ENCODE measurements around the gene LTB. TPM values are rescaled to one million over a fixed set of nuclear protein-coding genes. Genes with fewer than 3 reads are reported as not detected.
A peak's percentile ranks its signal among the peaks of the same experiment; 100 is the strongest.

The LTB gene
- total and polyA plus RNA-seq, 2 donors from 2014 or later, result 6.6 to 18.5 TPM

GRCh38 chr6:31574106-31575061 lies 7.8 kb downstream of the LTB start:
- no peaks in the 10 kb centered on the region for H3K36me3 ChIP-seq (ENCODE audit: control insufficient read depth in 2 of 3, insufficient read depth in 3 of 3, low read length in 3 of 3)
- no peak overlapping the region for H3K9ac ChIP-seq (ENCODE audit: low read length in 3 of 3)
- no peaks in the 10 kb centered on the region for H3K4me1 ChIP-seq (ENCODE audit: control insufficient read depth in 2 of 3, insufficient read depth in 2 of 3, low read depth in 1 of 3, low read length in 3 of 3)
- intact Hi-C loops (cut with DNase I), result no loop called here
- DNase-seq (no peak), FAIRE-seq (no peak)
- no peak for TF ChIP-seq CTCF (IDR thresholded peaks at IDR 0.05; ENCODE audit: borderline replicate concordance, extremely low read depth, insufficient read depth)
- H3K9me3 ChIP-seq (ENCODE audit: control insufficient read depth in 2 of 3, insufficient read depth in 1 of 3, low read length in 3 of 3), result no peaks in the 10 kb centered on the region
- no peak overlapping the region for H3K4me3 ChIP-seq (ENCODE audit: low read length in 3 of 3)
- H3K27me3 ChIP-seq (ENCODE audit: control insufficient read depth, insufficient read depth, low read length), result no peaks in the 10 kb centered on the region
- H3K27ac ChIP-seq (ENCODE audit: low read depth in 2 of 2, low read length in 2 of 2), result no peak overlapping the region

DNA sequence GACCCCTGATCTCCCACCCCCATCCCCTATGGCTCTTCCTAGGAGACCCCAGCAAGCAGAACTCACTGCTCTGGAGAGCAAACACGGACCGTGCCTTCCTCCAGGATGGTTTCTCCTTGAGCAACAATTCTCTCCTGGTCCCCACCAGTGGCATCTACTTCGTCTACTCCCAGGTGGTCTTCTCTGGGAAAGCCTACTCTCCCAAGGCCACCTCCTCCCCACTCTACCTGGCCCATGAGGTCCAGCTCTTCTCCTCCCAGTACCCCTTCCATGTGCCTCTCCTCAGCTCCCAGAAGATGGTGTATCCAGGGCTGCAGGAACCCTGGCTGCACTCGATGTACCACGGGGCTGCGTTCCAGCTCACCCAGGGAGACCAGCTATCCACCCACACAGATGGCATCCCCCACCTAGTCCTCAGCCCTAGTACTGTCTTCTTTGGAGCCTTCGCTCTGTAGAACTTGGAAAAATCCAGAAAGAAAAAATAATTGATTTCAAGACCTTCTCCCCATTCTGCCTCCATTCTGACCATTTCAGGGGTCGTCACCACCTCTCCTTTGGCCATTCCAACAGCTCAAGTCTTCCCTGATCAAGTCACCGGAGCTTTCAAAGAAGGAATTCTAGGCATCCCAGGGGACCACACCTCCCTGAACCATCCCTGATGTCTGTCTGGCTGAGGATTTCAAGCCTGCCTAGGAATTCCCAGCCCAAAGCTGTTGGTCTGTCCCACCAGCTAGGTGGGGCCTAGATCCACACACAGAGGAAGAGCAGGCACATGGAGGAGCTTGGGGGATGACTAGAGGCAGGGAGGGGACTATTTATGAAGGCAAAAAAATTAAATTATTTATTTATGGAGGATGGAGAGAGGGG lies 8.8 kb downstream of the LTB start:
- H3K9me3 ChIP-seq (ENCODE audit: control insufficient read depth in 2 of 3, insufficient read depth in 1 of 3, low read length in 3 of 3), result no peaks in the 10 kb centered on the region
- intact Hi-C loops (cut with DNase I), result no loop called here
- H3K4me3 ChIP-seq (ENCODE audit: low read length in 3 of 3), result no peak overlapping the region
- H3K36me3 ChIP-seq (ENCODE audit: control insufficient read depth in 2 of 3, insufficient read depth in 3 of 3, low read length in 3 of 3), result no peaks in the 10 kb centered on the region
- DNase-seq, result no peak
- TF ChIP-seq CTCF (IDR thresholded peaks at IDR 0.05; ENCODE audit: borderline replicate concordance, extremely low read depth, insufficient read depth), result no peak
- no peak for FAIRE-seq
- no peaks in the 10 kb centered on the region for H3K27me3 ChIP-seq (ENCODE audit: control insufficient read depth, insufficient read depth, low read length)
- H3K9ac ChIP-seq (ENCODE audit: low read length in 3 of 3), result no peak overlapping the region
- no peaks in the 10 kb centered on the region for H3K4me1 ChIP-seq (ENCODE audit: control insufficient read depth in 2 of 3, insufficient read depth in 2 of 3, low read depth in 1 of 3, low read length in 3 of 3)
- no peak overlapping the region for H3K27ac ChIP-seq (ENCODE audit: low read depth in 2 of 2, low read length in 2 of 2)

- intact Hi-C loops (cut with DNase I), result no loop called here
- peak in 1 of 5 donors; percentile 72 for DNase-seq
- no peak for FAIRE-seq
- Histone ChIP-seq H3K27ac (ENCODE audit: low read depth in 2 of 2, low read length in 2 of 2) (no peak within 1 kb of the TSS), H3K36me3 (ENCODE audit: control insufficient read depth in 2 of 3, insufficient read depth in 3 of 3, low read length in 3 of 3) (no peaks in the 10 kb centered on the region), H3K4me1 (ENCODE audit: control insufficient read depth in 2 of 3, insufficient read depth in 2 of 3, low read depth in 1 of 3, low read length in 3 of 3) (no peaks in the 10 kb centered on the region), H3K9ac (ENCODE audit: low read length in 3 of 3) (no peak within 1 kb of the TSS), H3K9me3 (ENCODE audit: control insufficient read depth in 2 of 3, insufficient read depth in 1 of 3, low read length in 3 of 3) (no peaks in the 10 kb centered on the region), H3K4me3 (ENCODE audit: low read length in 3 of 3) (no peak within 1 kb of the TSS), H3K27me3 (ENCODE audit: control insufficient read depth, insufficient read depth, low read length) (no peaks in the 10 kb centered on the region)
- no peak for TF ChIP-seq CTCF (IDR thresholded peaks at IDR 0.05; ENCODE audit: borderline replicate concordance, extremely low read depth, insufficient read depth)
These were observed 9.9 kb downstream of the LTB start, which contains the start of gene LTA for GRCh38 chr6:31572041-31572911. LTA (plus strand) TSS chr6:31572289; CDS start chr6:31572743, 454 bp downstream.

All from kidney (tissue), 14 donors.